Activated CD4-positive, CD25-positive, alpha-beta regulatory T cell treated with anti-CD3 and anti-CD28 coated beads, Interleukin-2, amount 50 U/mL, for 24 hours (primary cell): ENCODE data around the gene SLC8A1.

Experiments used
- ATAC-seq, 2 donors: fragments of 150-1000 bp; cut with Tn5 transposase; one replicate each; pipeline ENCODE4 v1.10.0; 2021; ENCODE audit warnings: mild to moderate bottlenecking in 1 of 2, moderate library complexity in 1 of 2

SLC8A1 gene

GRCh38 chr2:40457837-40458236 lies 5.9 kb upstream of the SLC8A1 start:
- ATAC-seq: no peak

- ATAC-seq: no peak
These were observed 5.5 kb upstream of the SLC8A1 start for GRCh38 chr2:40457366-40457765.

- no peak for ATAC-seq
These were observed 5.0 kb upstream of the SLC8A1 start for GRCh38 chr2:40456926-40457325.

GRCh38 chr2:40455661-40456060 lies 3.8 kb upstream of the SLC8A1 start:
- ATAC-seq: no peak

- no peak for ATAC-seq
These were observed 2.4 kb upstream of the SLC8A1 start for GRCh38 chr2:40454321-40454720.

GRCh38 chr2:40452786-40453185 lies 896 bp upstream of the SLC8A1 start:
- no peak for ATAC-seq

GRCh38 chr2:40450796-40451430 lies 977 bp downstream of the SLC8A1 start:
- ATAC-seq: no peak

- no peak for ATAC-seq
These were observed 1.7 kb downstream of the SLC8A1 start for GRCh38 chr2:40450066-40450795.

- no peak for ATAC-seq
These were observed 3.3 kb downstream of the SLC8A1 start for GRCh38 chr2:40448476-40449079.

GRCh38 chr2:40445467-40445866 lies 6.4 kb downstream of the SLC8A1 start:
- no peak for ATAC-seq

- no peak for ATAC-seq
These were observed 11.1 kb downstream of the SLC8A1 start for GRCh38 chr2:40440835-40441234.

GRCh38 chr2:40439473-40439872 lies 12.4 kb downstream of the SLC8A1 start:
- no peak for ATAC-seq

GRCh38 chr2:40436093-40436475 lies 15.8 kb downstream of the SLC8A1 start:
- ATAC-seq: no peak

GRCh38 chr2:40435426-40436092 lies 16.3 kb downstream of the SLC8A1 start:
- ATAC-seq: no peak

GRCh38 chr2:40434731-40435271 lies 17.1 kb downstream of the SLC8A1 start:
- no peak for ATAC-seq

GRCh38 chr2:40433736-40434135 lies 18.2 kb downstream of the SLC8A1 start:
- no peak for ATAC-seq

- no peak for ATAC-seq
These were observed 18.9 kb downstream of the SLC8A1 start for GRCh38 chr2:40432921-40433483.

GRCh38 chr2:40431600-40431955 lies 20.3 kb downstream of the SLC8A1 start:
- no peak for ATAC-seq

GRCh38 chr2:40430776-40431599 lies 20.9 kb downstream of the SLC8A1 start:
- ATAC-seq: no peak

- no peak for ATAC-seq
These were observed 23.5 kb downstream of the SLC8A1 start for GRCh38 chr2:40428439-40428838.

- ATAC-seq: no peak
These were observed 30.1 kb downstream of the SLC8A1 start for GRCh38 chr2:40421631-40422297.

- no peak for ATAC-seq
These were observed 31.4 kb downstream of the SLC8A1 start for GRCh38 chr2:40420478-40420877.
